ENCODE results near the gene LMOD1. TPM values are rescaled to one million over a fixed set of nuclear protein-coding genes. Genes with fewer than 3 reads are reported as not detected.
"Not testable (repeated sequence)": the region's sequence is repeated elsewhere in the genome, so short reads cannot be mapped to it uniquely, and the experiment has no call there.

Gene LMOD1
- total and polyA plus RNA-seq, 5 donors from 2014 or later: not detected

GRCh38 chr1:201982623-201983379 lies 36.5 kb upstream of the LMOD1 start, which contains the start of gene RNPEP:
TSS of gene RNPEP (plus strand) at chr1:201982648. CDS start at chr1:201982667, 19 bp downstream.
- ATAC-seq (ENCODE audit: low read depth in 2 of 2): peak; percentile 82 to 84
- H3K9me3 Mint-ChIP-seq: no peaks in the 10 kb centered on the region
- DNase-seq: peak; percentile 46 to 72 (median 62)
- peaks cover 6% of the 10 kb centered on the region for H3K27me3 Mint-ChIP-seq
- Histone ChIP-seq H3K4me1 (ENCODE audit: control insufficient read depth, insufficient read depth, low read length, poor library complexity, severe bottlenecking) (peaks cover 13% of the 10 kb centered on the region), H3K27ac (ENCODE audit: insufficient read depth, low read length, poor library complexity, severe bottlenecking) (peak within 1 kb of the TSS; percentile 62), H3K4me3 (ENCODE audit: low read depth, low read length) (peak within 1 kb of the TSS; percentile 77), H3K36me3 (ENCODE audit: control insufficient read depth, insufficient read depth, low read length) (no peaks in the 10 kb centered on the region), H3K9me3 (ENCODE audit: control insufficient read depth in 2 of 2, low read length in 2 of 2) (no peaks in the 10 kb centered on the region), H3K27me3 (ENCODE audit: control insufficient read depth, insufficient read depth, low read length) (no peaks in the 10 kb centered on the region)
- peaks cover 12 to 31% (median 21%) of the 10 kb centered on the region in 4 donors for H3K4me1 Mint-ChIP-seq
- peak within 1 kb of the TSS; percentile 95 to 99 (median 96) for H3K27ac Mint-ChIP-seq
- H3K4me3 Mint-ChIP-seq: peak within 1 kb of the TSS; percentile 94 to 100 (median 98)
- H3K36me3 Mint-ChIP-seq: peaks cover 5% of the 10 kb centered on the region

- Mint-ChIP-seq H3K27me3 (peaks cover 10% of the 10 kb centered on the region), H3K27ac (peak overlapping the region; percentile 94 to 99 (median 95)), H3K9me3 (no peaks in the 10 kb centered on the region), H3K4me1 (peaks cover 12 to 31% (median 21%) of the 10 kb centered on the region in 4 donors), H3K36me3 (peaks cover 5% of the 10 kb centered on the region), H3K4me3 (peak overlapping the region; percentile 94 to 99 (median 97))
- ATAC-seq (ENCODE audit: low read depth in 2 of 2): peak; percentile 67 to 72
- H3K27me3 ChIP-seq (ENCODE audit: control insufficient read depth, insufficient read depth, low read length): no peaks in the 10 kb centered on the region
- H3K4me3 ChIP-seq (ENCODE audit: low read depth, low read length): peak overlapping the region; percentile 69
- H3K36me3 ChIP-seq (ENCODE audit: control insufficient read depth, insufficient read depth, low read length): no peaks in the 10 kb centered on the region
- DNase-seq: peak in 2 of 3 donors; percentile 43 to 67
- H3K9me3 ChIP-seq (ENCODE audit: control insufficient read depth in 2 of 2, low read length in 2 of 2): no peaks in the 10 kb centered on the region
- peak overlapping the region; percentile 14 for H3K27ac ChIP-seq (ENCODE audit: insufficient read depth, low read length, poor library complexity, severe bottlenecking)
- H3K4me1 ChIP-seq (ENCODE audit: control insufficient read depth, insufficient read depth, low read length, poor library complexity, severe bottlenecking): peaks cover 13% of the 10 kb centered on the region
Observed at GRCh38 chr1:201982082-201982622, 35.8 kb upstream of the LMOD1 start.

- no peaks in the 10 kb centered on the region for H3K9me3 ChIP-seq (ENCODE audit: control insufficient read depth in 2 of 2, low read length in 2 of 2)
- no peak for DNase-seq
- H3K27me3 Mint-ChIP-seq: peaks cover 5% of the 10 kb centered on the region
- H3K4me3 Mint-ChIP-seq: no peak overlapping the region
- H3K4me1 Mint-ChIP-seq: peaks cover 0 to 6% (median 3%) of the 10 kb centered on the region in 4 donors
- H3K9me3 Mint-ChIP-seq: no peaks in the 10 kb centered on the region
- peaks cover 23% of the 10 kb centered on the region for H3K36me3 Mint-ChIP-seq
- no peaks in the 10 kb centered on the region for H3K4me1 ChIP-seq (ENCODE audit: control insufficient read depth, insufficient read depth, low read length, poor library complexity, severe bottlenecking)
- H3K27ac ChIP-seq (ENCODE audit: insufficient read depth, low read length, poor library complexity, severe bottlenecking): no peak overlapping the region
- H3K27me3 ChIP-seq (ENCODE audit: control insufficient read depth, insufficient read depth, low read length): no peaks in the 10 kb centered on the region
- no peak overlapping the region for H3K27ac Mint-ChIP-seq
- no peak for ATAC-seq (ENCODE audit: low read depth in 2 of 2)
- H3K4me3 ChIP-seq (ENCODE audit: low read depth, low read length): no peak overlapping the region
- peaks cover 43% of the 10 kb centered on the region for H3K36me3 ChIP-seq (ENCODE audit: control insufficient read depth, insufficient read depth, low read length)
Observed at GRCh38 chr1:201970334-201971159, 24.2 kb upstream of the LMOD1 start.

GRCh38 chr1:201968202-201968925 lies 22.0 kb upstream of the LMOD1 start:
- ATAC-seq (ENCODE audit: low read depth in 2 of 2): no peak

GRCh38 chr1:201966171-201966570 lies 19.8 kb upstream of the LMOD1 start:
- no peak overlapping the region for H3K27ac ChIP-seq (ENCODE audit: insufficient read depth, low read length, poor library complexity, severe bottlenecking)

More at GRCh38 chr1:201968202-201968925, 22.0 kb upstream of the LMOD1 start:
- Histone ChIP-seq H3K27ac (ENCODE audit: insufficient read depth, low read length, poor library complexity, severe bottlenecking) (no peak overlapping the region), H3K4me3 (ENCODE audit: low read depth, low read length) (no peak overlapping the region), H3K9me3 (ENCODE audit: control insufficient read depth in 2 of 2, low read length in 2 of 2) (no peaks in the 10 kb centered on the region), H3K4me1 (ENCODE audit: control insufficient read depth, insufficient read depth, low read length, poor library complexity, severe bottlenecking) (no peaks in the 10 kb centered on the region), H3K27me3 (ENCODE audit: control insufficient read depth, insufficient read depth, low read length) (no peaks in the 10 kb centered on the region), H3K36me3 (ENCODE audit: control insufficient read depth, insufficient read depth, low read length) (peaks cover 59% of the 10 kb centered on the region)
- no peaks in the 10 kb centered on the region for H3K9me3 Mint-ChIP-seq
- H3K4me1 Mint-ChIP-seq: peaks cover 0 to 6% (median 3%) of the 10 kb centered on the region in 4 donors
- H3K4me3 Mint-ChIP-seq: no peak overlapping the region
- peaks cover 23% of the 10 kb centered on the region for H3K36me3 Mint-ChIP-seq
- no peak overlapping the region for H3K27ac Mint-ChIP-seq
- no peaks in the 10 kb centered on the region for H3K27me3 Mint-ChIP-seq
- no peak for DNase-seq

GRCh38 chr1:201964261-201964660 lies 17.9 kb upstream of the LMOD1 start:
- DNase-seq (no peak), ATAC-seq (ENCODE audit: low read depth in 2 of 2) (no peak)
- no peaks in the 10 kb centered on the region for H3K9me3 Mint-ChIP-seq
- Histone ChIP-seq H3K27ac (ENCODE audit: insufficient read depth, low read length, poor library complexity, severe bottlenecking) (no peak overlapping the region), H3K4me1 (ENCODE audit: control insufficient read depth, insufficient read depth, low read length, poor library complexity, severe bottlenecking) (no peaks in the 10 kb centered on the region), H3K27me3 (ENCODE audit: control insufficient read depth, insufficient read depth, low read length) (no peaks in the 10 kb centered on the region), H3K4me3 (ENCODE audit: low read depth, low read length) (no peak overlapping the region), H3K9me3 (ENCODE audit: control insufficient read depth in 2 of 2, low read length in 2 of 2) (no peaks in the 10 kb centered on the region), H3K36me3 (ENCODE audit: control insufficient read depth, insufficient read depth, low read length) (peaks cover 70% of the 10 kb centered on the region)
- H3K27ac Mint-ChIP-seq: no peak overlapping the region
- H3K27me3 Mint-ChIP-seq: no peaks in the 10 kb centered on the region
- H3K36me3 Mint-ChIP-seq: peaks cover 31% of the 10 kb centered on the region
- no peak overlapping the region for H3K4me3 Mint-ChIP-seq
- H3K4me1 Mint-ChIP-seq: peaks cover 0 to 9% (median 9%) of the 10 kb centered on the region in 4 donors

More at GRCh38 chr1:201966171-201966570, 19.8 kb upstream of the LMOD1 start:
- Histone ChIP-seq H3K27me3 (ENCODE audit: control insufficient read depth, insufficient read depth, low read length) (no peaks in the 10 kb centered on the region), H3K4me1 (ENCODE audit: control insufficient read depth, insufficient read depth, low read length, poor library complexity, severe bottlenecking) (no peaks in the 10 kb centered on the region), H3K9me3 (ENCODE audit: control insufficient read depth in 2 of 2, low read length in 2 of 2) (no peaks in the 10 kb centered on the region), H3K36me3 (ENCODE audit: control insufficient read depth, insufficient read depth, low read length) (peaks cover 80% of the 10 kb centered on the region), H3K4me3 (ENCODE audit: low read depth, low read length) (no peak overlapping the region)
- peaks cover 31% of the 10 kb centered on the region for H3K36me3 Mint-ChIP-seq
- DNase-seq (no peak), ATAC-seq (ENCODE audit: low read depth in 2 of 2) (no peak)
- H3K9me3 Mint-ChIP-seq: no peaks in the 10 kb centered on the region
- H3K4me3 Mint-ChIP-seq: no peak overlapping the region
- no peak overlapping the region for H3K27ac Mint-ChIP-seq
- no peaks in the 10 kb centered on the region for H3K27me3 Mint-ChIP-seq
- peaks cover 0 to 9% (median 7%) of the 10 kb centered on the region in 4 donors for H3K4me1 Mint-ChIP-seq

GRCh38 chr1:201962382-201962781 lies 16.0 kb upstream of the LMOD1 start:
- H3K27me3 Mint-ChIP-seq; H3K9me3 Mint-ChIP-seq; H3K27me3 ChIP-seq (ENCODE audit: control insufficient read depth, insufficient read depth, low read length); H3K4me3 ChIP-seq (ENCODE audit: low read depth, low read length); H3K27ac ChIP-seq (ENCODE audit: insufficient read depth, low read length, poor library complexity, severe bottlenecking); H3K4me3 Mint-ChIP-seq; H3K9me3 ChIP-seq (ENCODE audit: control insufficient read depth in 2 of 2, low read length in 2 of 2); ATAC-seq (ENCODE audit: low read depth in 2 of 2); DNase-seq; H3K4me1 ChIP-seq (ENCODE audit: control insufficient read depth, insufficient read depth, low read length, poor library complexity, severe bottlenecking); H3K27ac Mint-ChIP-seq: not testable (repeated sequence)
- H3K4me1 Mint-ChIP-seq: peaks cover 0 to 14% (median 9%) of the 10 kb centered on the region in 4 donors
- H3K36me3 Mint-ChIP-seq: peaks cover 31% of the 10 kb centered on the region
- peaks cover 71% of the 10 kb centered on the region for H3K36me3 ChIP-seq (ENCODE audit: control insufficient read depth, insufficient read depth, low read length)

Data from CD4-positive, CD25-positive, alpha-beta regulatory T cell (primary cell).